ENCODE data around the gene METTL25B.

GRCh38 chr1:156760796-156761104 lies 32.5 kb downstream of the METTL25B start:
- no peak for TF ChIP-seq POLR2AphosphoS5 (IDR thresholded peaks at IDR 0.05)
- TF ChIP-seq CTCF (IDR thresholded peaks at IDR 0.05 in 8 of 11, conservative IDR thresholded peaks at IDR 0.05 in 3 of 11): no peak
